ENCODE measurements around the gene POMC.
"Not testable (repeated sequence)": the region's sequence is repeated elsewhere in the genome, so short reads cannot be mapped to it uniquely, and the experiment has no call there.

The POMC gene

GRCh38 chr2:25131567-25132298 lies 36.6 kb downstream of the POMC start:
- no peak for DNase-seq

GRCh38 chr2:25131253-25131566 lies 37.2 kb downstream of the POMC start:
- no peak for DNase-seq

DNA sequence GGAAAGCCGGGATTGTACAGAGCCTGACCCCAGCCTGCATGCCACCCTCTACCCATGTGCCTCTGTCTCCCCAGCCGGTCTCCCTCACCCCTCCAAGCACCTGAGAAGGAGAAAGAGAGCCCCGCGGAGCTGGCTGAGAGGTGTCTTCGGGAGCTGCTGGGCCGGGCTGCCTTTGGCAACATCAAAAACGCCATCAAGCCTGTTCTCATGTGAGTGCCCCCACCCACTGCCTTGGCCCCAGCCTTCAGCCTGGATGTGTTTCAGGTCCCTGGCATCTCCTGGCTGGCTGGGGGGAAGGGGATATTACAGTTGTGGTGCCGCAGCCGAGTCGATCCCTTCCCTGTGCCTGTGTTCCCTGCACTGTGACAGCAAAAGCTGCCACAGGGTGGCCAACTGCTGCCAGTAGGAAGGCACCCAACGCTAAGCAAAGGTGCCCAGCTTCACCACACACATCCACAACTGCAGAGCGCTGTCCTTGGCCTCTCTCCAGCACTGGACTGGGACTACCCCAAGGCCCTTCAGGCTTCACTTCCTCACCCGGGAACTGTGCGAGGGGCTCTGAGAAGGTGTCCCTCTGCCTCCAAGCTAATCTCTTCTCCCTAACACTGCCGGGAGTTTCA lies 38.4 kb downstream of the POMC start:
- no peak for DNase-seq

GRCh38 chr2:25127646-25128045 lies 40.7 kb downstream of the POMC start:
- DNase-seq = peak; percentile 23

- not testable (repeated sequence) for DNase-seq
Observed at GRCh38 chr2:25127071-25127470, 41.3 kb downstream of the POMC start.

- no peak for DNase-seq
Observed at GRCh38 chr2:25125976-25126375, 42.4 kb downstream of the POMC start.

DNA sequence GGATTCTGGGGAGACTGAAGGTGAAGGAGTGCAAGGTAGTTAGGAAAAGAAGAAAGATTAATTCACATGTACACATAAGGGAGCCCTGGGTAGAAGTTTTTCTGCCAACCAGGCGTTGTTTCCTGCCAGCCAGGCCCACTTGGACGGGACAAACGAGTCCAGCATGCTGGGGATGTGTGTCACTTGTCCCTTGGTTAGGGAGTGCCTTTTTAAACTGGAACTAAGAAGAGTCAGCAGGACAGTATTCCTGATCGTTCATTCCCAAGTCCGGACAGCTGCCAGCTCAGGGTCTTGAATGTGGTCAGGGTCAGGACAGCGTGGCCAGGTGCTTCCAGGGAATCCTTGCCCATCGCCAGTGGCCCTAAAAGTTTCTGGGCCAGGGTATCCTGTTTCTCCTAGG lies 43.2 kb downstream of the POMC start:
- no peak for DNase-seq

DNA sequence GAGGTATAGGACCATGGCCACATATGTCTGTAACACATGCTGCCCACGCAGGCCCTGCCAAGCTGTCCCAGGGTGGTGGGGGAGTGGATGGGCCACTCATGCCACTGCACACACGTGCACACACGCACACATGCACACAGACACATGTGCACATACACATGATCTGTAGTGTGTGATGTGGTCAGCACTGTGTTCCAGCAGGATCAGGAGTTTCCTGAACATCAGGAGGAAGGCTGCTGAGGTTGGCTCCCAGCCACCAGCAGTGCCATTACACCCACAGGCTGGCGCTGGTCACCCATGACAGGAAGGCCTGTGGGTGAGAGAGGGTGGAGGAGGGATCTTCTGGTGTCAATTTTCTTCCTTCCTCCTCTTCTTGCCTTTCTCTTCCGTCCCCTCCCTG lies 44.7 kb downstream of the POMC start:
- DNase-seq = no peak

- DNase-seq = no peak
Observed at GRCh38 chr2:25122367-25122766, 46.0 kb downstream of the POMC start.

DNA sequence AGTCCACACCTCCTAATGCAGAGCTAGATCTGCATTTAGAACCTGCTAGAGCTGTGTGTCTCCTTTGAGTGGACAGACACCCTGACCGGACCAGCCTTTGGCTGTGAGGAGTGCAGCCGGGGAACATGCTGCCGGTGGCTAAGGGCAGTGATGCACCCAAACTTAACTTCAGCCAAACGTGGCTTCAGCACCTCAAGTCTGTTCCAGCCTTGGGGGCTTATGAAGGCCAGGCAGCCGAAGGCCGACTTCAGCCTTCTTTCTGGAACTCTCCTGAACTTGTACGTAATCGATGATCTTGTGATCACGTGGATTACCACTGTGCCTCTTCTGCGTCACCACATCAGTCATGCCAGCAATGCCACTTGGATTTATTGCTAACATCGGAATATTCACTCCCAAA lies 49.1 kb downstream of the POMC start:
- DNase-seq = no peak

DNA sequence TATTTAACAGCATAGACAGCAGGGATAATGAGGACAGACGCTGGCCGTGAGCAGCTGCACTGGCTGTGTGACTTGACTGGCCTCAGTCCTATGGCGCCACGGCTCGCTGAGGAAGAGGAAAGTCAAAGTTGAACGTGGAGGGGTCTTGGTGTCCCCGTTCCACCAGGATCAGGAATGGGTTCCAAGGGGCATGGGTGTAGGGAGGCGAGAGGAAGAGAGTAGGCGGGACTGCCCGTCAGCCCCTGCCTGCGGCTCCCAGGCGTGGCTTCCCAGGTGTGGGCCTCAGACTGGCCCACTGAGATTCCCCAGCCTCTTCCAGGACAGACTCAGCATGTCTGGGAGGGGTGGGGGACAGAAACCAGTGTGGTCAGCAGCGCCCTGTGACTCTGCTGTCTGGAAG lies 51.4 kb downstream of the POMC start:
- no peak for DNase-seq

- DNase-seq = peak; percentile 23
Observed at GRCh38 chr2:25115902-25116301, 52.5 kb downstream of the POMC start.

DNA sequence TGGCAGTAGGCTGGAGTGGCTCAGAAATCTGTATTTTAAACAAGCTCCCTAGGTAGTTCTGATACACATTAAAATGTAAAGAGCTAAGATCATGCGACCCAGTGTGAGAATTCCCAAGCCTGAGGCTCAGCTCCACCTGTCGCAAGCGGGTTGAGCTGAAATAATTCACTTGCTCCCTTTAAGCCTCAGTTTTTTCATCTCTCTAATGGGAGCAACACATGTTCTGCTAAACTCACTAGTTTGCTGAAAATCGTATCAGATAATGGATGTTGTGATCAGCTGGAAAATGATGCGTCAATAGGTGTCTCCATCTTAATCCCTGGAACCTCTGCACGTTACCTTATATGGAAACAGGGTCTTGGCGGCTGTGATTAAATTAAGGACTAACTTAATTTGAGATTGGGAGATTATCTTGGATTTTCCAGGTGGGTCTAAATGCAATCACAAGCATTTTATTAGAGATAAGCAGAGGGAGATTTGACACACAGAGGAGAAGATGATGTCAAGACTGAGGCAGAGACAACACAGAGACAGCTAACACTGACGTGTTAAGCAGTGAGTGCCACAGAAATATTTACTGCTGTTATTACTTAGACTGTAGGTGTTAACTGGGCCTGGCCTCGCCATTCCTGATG lies 53.0 kb downstream of the POMC start:
- no peak for DNase-seq

DNA sequence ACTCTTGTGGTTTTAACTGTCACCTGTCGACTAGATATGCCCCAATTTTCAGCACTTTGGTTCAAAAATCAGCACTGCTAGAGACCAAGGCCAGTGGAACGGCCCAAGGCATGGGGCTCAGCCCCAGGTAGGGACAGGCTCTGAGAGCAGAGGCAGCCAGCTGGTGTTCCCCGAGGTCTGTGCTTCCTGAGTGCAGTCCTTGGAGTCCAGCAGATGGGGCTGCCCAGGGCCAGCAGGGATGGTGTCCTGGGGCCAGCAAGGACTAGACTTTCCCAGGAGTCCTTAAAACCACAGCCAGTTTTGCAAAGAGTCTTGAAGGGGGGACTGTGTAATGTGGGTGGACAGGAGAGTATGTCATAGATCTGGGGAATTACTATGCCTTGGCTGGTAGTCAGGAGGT lies 56.3 kb downstream of the POMC start:
- DNase-seq = no peak

All from eye (tissue), 1 donor.